DND-41 (cell line): ENCODE data around the gene ADCY1.

Source experiments
- ATAC-seq: fragments of 200-7000 bp; cut with Tn5 transposase; 3 replicates; pipeline ENCODE4 v1.9.1; 2021; ENCODE audit warnings: low read depth; ENCODE audit not compliant: insufficient read depth
- DNase-seq: peaks from one replicate; pipeline ENCODE4 v3.0.0-alpha.2; 2020
- H2AFZ ChIP-seq: 2 replicates; pipeline ENCODE4 v1.6.0; 2012; ENCODE audit warnings: low read depth, low read length
- H3K27ac ChIP-seq: 2 replicates; pipeline ENCODE4 v1.5.1; 2012; ENCODE audit warnings: low read length, inconsistent platforms
- H3K27me3 ChIP-seq: fragments of 200-600 bp; sonication (generic); 2 replicates; pipeline ENCODE4 v1.6.0; 2012; ENCODE audit warnings: low read length, mild to moderate bottlenecking, inconsistent platforms; ENCODE audit not compliant: insufficient read depth, poor library complexity
- H3K36me3 ChIP-seq: 2 replicates; pipeline ENCODE4 v1.5.1; 2012; ENCODE audit warnings: low read length, inconsistent platforms; ENCODE audit not compliant: insufficient read depth
- H3K4me1 ChIP-seq: 2 replicates; pipeline ENCODE4 v1.5.1; 2012; ENCODE audit warnings: mild to moderate bottlenecking, low read length; ENCODE audit not compliant: insufficient read depth
- H3K4me2 ChIP-seq: 2 replicates; pipeline ENCODE4 v1.6.0; 2012; ENCODE audit warnings: mild to moderate bottlenecking, moderate library complexity, low read length, inconsistent platforms; ENCODE audit not compliant: insufficient read depth
- H3K4me3 ChIP-seq, 2 experiments: fragments of 200-600 bp in 1 of 2; shearing (Covaris generic) in 1 of 2; 2 replicates each; pipeline ENCODE4 v1.5.1; 2012 to 2016; ENCODE audit warnings: inconsistent platforms in 2 of 2, low read length in 2 of 2, mild to moderate bottlenecking in 2 of 2, low read depth in 1 of 2, moderate library complexity in 1 of 2
- H3K79me2 ChIP-seq: 2 replicates; pipeline ENCODE4 v1.6.0; 2012; ENCODE audit warnings: low read length, inconsistent platforms; ENCODE audit not compliant: insufficient read depth
- H3K9ac ChIP-seq: 2 replicates; pipeline ENCODE4 v1.6.0; 2012; ENCODE audit warnings: low read depth, mild to moderate bottlenecking, inconsistent platforms, low read length, moderate library complexity
- H3K9me3 ChIP-seq: 2 replicates; pipeline ENCODE4 v1.5.1; 2012; ENCODE audit warnings: low read length, moderate library complexity, mild to moderate bottlenecking, inconsistent platforms; ENCODE audit not compliant: insufficient read depth, severe bottlenecking
- H4K20me1 ChIP-seq: 2 replicates; pipeline ENCODE4 v1.6.0; 2012; ENCODE audit warnings: low read length; ENCODE audit not compliant: insufficient read depth
- EZH2 ChIP-seq: IDR thresholded peaks from 3 replicates; pipeline ENCODE4 v1.6.1; 2012; ENCODE audit warnings: borderline replicate concordance, low read depth, mild to moderate bottlenecking, moderate library complexity, low read length, inconsistent platforms; ENCODE audit not compliant: severe bottlenecking
- TF ChIP-seq, protein P1 (sequence below): IDR thresholded peaks from 2 replicates; pipeline ENCODE4 v1.5.1; 2012; ENCODE audit warnings: borderline replicate concordance, low read length, moderate library complexity, mild to moderate bottlenecking; ENCODE audit not compliant: poor library complexity, severe bottlenecking; ENCODE audit errors: extremely low read depth

ADCY1 gene

DNA sequence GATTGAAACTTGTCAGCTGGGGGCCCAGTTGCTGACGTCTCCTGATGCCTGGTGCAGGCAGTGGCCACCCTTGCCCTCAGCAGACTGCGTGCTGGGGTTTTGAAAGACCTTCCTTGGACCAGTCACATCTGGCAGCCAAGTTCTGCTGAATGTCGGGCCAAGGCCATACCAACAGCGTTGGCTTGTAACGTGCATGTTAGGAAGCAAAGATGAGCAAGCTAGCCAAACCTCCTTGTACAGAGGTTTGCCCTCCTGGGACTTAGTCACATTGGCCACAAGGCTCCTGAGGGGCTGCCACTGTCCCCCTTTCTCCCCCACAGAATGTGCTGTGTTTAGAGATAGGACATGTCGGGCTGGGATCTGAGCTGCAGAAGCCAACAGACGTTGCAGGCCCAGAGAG, 49.0 kb downstream of the ADCY1 start:
- Histone ChIP-seq H4K20me1 (no peaks in the 10 kb centered on the region), H3K4me2 (no peak overlapping the region), H3K9ac (no peak overlapping the region), H3K27me3 (no peaks in the 10 kb centered on the region), H3K36me3 (no peaks in the 10 kb centered on the region), H3K4me3 (no peak overlapping the region), H3K4me1 (no peaks in the 10 kb centered on the region), H3K79me2 (no peaks in the 10 kb centered on the region), H3K9me3 (no peaks in the 10 kb centered on the region), H3K27ac (no peak overlapping the region), H2AFZ (no peak overlapping the region)
- ATAC-seq: no peak
- no peak for TF ChIP-seq EZH2
- TF ChIP-seq, protein P1, sequence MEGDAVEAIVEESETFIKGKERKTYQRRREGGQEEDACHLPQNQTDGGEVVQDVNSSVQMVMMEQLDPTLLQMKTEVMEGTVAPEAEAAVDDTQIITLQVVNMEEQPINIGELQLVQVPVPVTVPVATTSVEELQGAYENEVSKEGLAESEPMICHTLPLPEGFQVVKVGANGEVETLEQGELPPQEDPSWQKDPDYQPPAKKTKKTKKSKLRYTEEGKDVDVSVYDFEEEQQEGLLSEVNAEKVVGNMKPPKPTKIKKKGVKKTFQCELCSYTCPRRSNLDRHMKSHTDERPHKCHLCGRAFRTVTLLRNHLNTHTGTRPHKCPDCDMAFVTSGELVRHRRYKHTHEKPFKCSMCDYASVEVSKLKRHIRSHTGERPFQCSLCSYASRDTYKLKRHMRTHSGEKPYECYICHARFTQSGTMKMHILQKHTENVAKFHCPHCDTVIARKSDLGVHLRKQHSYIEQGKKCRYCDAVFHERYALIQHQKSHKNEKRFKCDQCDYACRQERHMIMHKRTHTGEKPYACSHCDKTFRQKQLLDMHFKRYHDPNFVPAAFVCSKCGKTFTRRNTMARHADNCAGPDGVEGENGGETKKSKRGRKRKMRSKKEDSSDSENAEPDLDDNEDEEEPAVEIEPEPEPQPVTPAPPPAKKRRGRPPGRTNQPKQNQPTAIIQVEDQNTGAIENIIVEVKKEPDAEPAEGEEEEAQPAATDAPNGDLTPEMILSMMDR: no peak
- DNase-seq: no peak

DNA sequence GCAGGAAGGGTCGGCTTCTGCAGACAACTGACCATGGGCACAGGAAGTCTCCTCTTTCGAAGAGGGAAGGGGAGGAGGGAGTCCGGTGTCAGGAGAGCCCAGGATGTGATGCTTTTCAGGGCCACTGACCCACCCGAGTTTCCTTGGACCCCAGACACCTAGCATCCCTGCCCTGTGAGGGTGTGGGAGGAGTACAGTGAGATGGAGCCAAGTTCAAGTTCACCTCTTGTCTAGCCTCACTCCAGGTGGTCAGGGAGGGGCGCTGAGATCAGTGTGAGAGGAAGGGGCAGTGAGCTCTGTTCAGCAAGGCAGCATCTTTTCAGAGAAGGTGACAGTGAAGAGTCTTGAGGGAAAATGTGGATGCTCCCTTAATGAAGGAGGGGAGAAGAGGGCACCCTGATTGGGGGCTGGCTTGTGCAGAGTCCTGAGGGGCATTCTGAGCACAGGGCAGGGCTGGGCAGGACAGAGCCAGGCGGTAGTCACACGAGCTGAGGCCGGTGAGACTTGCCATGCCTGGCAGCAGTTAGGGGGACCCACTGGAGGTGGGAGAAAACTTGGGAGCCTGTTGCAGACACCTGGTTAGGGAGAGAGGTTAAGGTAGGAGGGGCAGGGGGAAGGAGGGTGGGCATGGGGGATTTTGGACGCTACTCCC, 49.7 kb downstream of the ADCY1 start:
- no peaks in the 10 kb centered on the region for H3K36me3 ChIP-seq
- no peak overlapping the region for H3K4me2 ChIP-seq
- no peak overlapping the region for H3K9ac ChIP-seq
- H3K79me2 ChIP-seq: no peaks in the 10 kb centered on the region
- no peak for ATAC-seq
- no peak overlapping the region for H2AFZ ChIP-seq
- no peak for DNase-seq
- H3K4me1 ChIP-seq: no peaks in the 10 kb centered on the region
- no peaks in the 10 kb centered on the region for H3K27me3 ChIP-seq
- no peak for TF ChIP-seq EZH2
- TF ChIP-seq, protein P1: no peak
- H3K4me3 ChIP-seq: no peak overlapping the region
- H3K9me3 ChIP-seq: no peaks in the 10 kb centered on the region
- H3K27ac ChIP-seq: no peak overlapping the region
- H4K20me1 ChIP-seq: no peaks in the 10 kb centered on the region

DNA sequence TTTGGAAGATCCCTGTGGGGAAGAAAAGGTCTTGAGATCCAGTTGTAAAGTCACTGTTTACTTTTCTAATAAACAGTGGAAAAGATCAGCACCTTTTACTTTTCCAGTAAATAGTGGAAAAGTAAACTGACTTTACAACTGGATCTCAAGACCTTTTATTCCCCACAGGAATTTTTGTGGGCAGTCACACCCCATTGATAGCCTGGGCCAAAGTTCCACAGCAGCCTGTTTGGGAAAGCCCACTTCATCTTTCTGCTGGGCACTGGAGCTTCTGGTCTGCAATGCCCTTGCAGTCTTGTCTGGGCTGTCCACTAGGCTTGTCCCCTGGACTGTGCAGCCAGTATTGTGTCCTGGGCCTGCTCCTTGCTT, 50.2 kb downstream of the ADCY1 start:
- ATAC-seq (no peak), DNase-seq (no peak)
- no peak overlapping the region for H3K4me3 ChIP-seq
- no peak overlapping the region for H2AFZ ChIP-seq
- no peaks in the 10 kb centered on the region for H3K27me3 ChIP-seq
- no peak for TF ChIP-seq EZH2
- no peaks in the 10 kb centered on the region for H3K36me3 ChIP-seq
- no peak overlapping the region for H3K9ac ChIP-seq
- H3K9me3 ChIP-seq: no peaks in the 10 kb centered on the region
- no peaks in the 10 kb centered on the region for H3K4me1 ChIP-seq
- H3K4me2 ChIP-seq: no peak overlapping the region
- H4K20me1 ChIP-seq: no peaks in the 10 kb centered on the region
- no peak overlapping the region for H3K27ac ChIP-seq
- no peaks in the 10 kb centered on the region for H3K79me2 ChIP-seq

DNA sequence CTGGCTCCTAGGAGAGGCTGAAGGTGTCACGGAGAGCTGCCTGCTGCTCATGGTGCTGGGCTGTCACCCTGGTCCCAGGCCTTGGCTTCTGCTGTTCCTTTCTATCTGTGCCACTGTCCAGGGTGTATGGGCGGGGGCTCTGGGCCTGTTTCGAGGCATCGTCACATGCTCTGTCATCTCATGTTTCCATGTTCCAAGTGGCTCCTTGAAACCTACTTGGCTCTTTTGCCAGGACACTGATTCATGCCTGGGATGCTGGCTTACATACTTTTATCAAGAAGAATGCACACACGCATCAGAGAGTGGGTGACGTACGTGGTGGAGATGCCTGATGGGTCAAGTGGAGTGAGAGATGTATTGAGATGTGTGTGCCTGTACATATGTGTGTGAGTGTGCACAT, 50.9 kb downstream of the ADCY1 start:
- H3K9ac ChIP-seq: no peak overlapping the region
- no peak overlapping the region for H2AFZ ChIP-seq
- TF ChIP-seq EZH2: no peak
- TF ChIP-seq, protein P1: no peak
- no peaks in the 10 kb centered on the region for H3K4me1 ChIP-seq
- no peaks in the 10 kb centered on the region for H3K36me3 ChIP-seq
- no peak for DNase-seq
- no peaks in the 10 kb centered on the region for H3K9me3 ChIP-seq
- H3K4me3 ChIP-seq: no peak overlapping the region
- H3K79me2 ChIP-seq: no peaks in the 10 kb centered on the region
- H4K20me1 ChIP-seq: no peaks in the 10 kb centered on the region
- no peak overlapping the region for H3K4me2 ChIP-seq
- no peaks in the 10 kb centered on the region for H3K27me3 ChIP-seq
- no peak for ATAC-seq
- H3K27ac ChIP-seq: no peak overlapping the region
